GM12872 (cell line): ENCODE data around the gene MTMR4.
A peak's percentile ranks its signal among the peaks of the same experiment; 100 is the strongest.

Experiments
- CTCF ChIP-seq: IDR thresholded peaks from 3 replicates; pipeline ENCODE4 v1.5.1; 2011; ENCODE audit warnings: low read depth, mild to moderate bottlenecking, low read length, moderate library complexity; ENCODE audit not compliant: insufficient read depth

MTMR4 gene

GRCh38 chr17:58513965-58514769 lies at the start of gene MTMR4:
Gene MTMR4, minus strand, starts transcription at chr17:58514638. Its CDS starts 231 bp downstream, at chr17:58514407.
- no peak for TF ChIP-seq CTCF

GRCh38 chr17:58560511-58560910 lies 46.1 kb upstream of the MTMR4 start:
- TF ChIP-seq CTCF = no peak

- no peak for TF ChIP-seq CTCF
Observed at GRCh38 chr17:58557981-58558380, 43.5 kb upstream of the MTMR4 start.

- TF ChIP-seq CTCF = no peak
Observed at GRCh38 chr17:58556833-58557250, 42.4 kb upstream of the MTMR4 start.

- TF ChIP-seq CTCF = peak; percentile 59
Observed at GRCh38 chr17:58541249-58541648, 26.8 kb upstream of the MTMR4 start.

- no peak for TF ChIP-seq CTCF
Observed at GRCh38 chr17:58539698-58540097, 25.3 kb upstream of the MTMR4 start.

- no peak for TF ChIP-seq CTCF
Observed at GRCh38 chr17:58538811-58539409, 24.5 kb upstream of the MTMR4 start.
